NCI-H748 (cell line): ENCODE results near the gene ERRFI1.
A peak's percentile ranks its signal among the peaks of the same experiment; 100 is the strongest.

ENCODE experiments used
- DNase-seq: peaks from one replicate; lab custom pipeline; 2025; ENCODE audit not compliant: unreplicated experiment; lab: John Stamatoyannopoulos, UW

ERRFI1 gene

DNA sequence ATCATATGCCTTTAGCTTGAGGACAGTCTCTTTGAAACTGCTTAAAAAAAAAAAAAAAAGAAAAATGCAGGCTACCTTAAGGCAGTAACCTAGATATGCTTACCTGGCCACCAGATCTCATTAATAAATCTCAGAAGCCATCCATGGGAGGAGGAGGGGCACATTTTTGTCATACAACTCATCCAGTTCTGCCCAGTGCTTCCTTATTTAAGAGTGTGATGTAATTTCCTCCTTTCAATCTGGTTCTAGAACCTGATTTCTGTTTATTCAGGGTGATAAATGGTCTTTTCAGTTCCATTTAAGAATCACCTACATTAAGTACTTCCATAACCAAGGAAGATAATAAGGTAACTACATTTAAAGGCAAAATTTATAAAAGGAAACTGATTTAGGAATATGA is 6.1 kb downstream of the ERRFI1 start:
- DNase-seq, result no peak

DNA sequence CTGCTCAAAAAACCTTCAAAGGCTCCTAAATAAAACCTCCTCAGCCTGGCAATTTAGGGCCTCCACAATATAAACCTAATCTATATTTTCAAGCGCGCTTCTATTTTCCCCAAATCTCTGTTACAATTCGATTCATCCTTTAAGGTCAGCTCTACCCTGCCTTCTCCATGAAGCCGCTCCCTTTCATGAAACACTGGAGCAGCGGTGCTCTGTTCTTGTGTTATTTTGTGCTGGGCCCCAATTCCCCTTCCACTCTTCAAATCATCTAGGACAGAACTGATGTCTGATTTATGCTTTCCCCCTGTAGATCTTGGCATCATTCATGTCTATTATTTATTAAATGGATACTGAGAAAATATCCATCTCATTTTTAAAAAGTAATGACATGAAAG is 6.9 kb downstream of the ERRFI1 start:
- DNase-seq, result no peak

DNA sequence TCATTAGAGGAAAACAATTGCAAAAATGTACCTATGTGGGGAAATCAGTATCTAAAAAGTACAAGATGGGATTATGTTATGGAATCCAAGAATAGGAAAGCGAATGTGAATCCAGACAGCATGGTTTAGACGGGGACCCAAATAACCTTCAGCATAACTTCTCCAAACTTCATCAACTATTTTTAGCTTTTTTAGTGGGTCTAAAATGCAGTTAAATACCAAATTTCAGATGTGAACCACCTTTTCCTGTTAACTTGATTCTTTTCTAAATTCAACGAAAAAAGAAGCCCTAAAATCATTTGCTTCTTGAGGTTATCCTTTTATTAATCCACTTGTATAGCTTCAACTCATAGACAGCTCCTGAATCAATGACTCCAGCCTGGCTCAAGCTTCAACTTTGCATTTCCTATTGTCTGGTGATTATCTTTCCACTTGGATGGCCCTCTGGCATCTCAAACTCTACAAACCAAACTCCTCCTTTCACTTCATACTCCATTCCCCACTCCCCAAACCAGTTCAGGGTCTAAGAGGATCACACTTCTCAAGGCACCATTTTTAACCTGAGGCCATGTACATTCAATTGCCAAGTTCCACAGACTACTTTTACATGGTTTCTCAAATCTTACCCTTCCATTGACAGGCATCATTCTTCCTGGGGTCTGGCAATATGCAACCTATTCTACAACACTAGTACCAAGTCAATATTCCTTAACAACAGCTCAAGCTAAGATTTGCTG is 7.4 kb downstream of the ERRFI1 start:
- no peak for DNase-seq

- DNase-seq, result no peak
These were observed 8.5 kb downstream of the ERRFI1 start for GRCh38 chr1:8017495-8018197.

- no peak for DNase-seq
These were observed 9.2 kb downstream of the ERRFI1 start for GRCh38 chr1:8016895-8017241.

- DNase-seq, result no peak
These were observed 9.8 kb downstream of the ERRFI1 start for GRCh38 chr1:8016210-8016894.

DNA sequence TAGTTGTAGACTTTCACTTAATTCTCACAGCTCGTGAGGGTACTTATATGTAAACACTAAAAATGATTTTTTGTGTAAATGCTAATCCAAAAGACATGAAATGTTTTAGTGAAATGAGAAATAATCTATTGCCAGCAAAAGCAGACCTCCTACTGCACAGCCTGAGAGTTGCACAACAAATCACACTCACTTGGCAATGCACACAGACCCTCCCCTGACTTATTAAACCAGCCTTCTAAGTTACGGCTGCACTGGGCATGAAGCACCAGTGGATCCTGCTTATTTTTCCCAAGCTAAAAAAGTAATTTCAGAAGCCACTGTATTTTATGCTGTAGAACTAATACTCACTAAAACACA is 10.3 kb downstream of the ERRFI1 start:
- no peak for DNase-seq

- DNase-seq, result peak; percentile 47
These were observed 10.9 kb downstream of the ERRFI1 start for GRCh38 chr1:8015036-8015808.

DNA sequence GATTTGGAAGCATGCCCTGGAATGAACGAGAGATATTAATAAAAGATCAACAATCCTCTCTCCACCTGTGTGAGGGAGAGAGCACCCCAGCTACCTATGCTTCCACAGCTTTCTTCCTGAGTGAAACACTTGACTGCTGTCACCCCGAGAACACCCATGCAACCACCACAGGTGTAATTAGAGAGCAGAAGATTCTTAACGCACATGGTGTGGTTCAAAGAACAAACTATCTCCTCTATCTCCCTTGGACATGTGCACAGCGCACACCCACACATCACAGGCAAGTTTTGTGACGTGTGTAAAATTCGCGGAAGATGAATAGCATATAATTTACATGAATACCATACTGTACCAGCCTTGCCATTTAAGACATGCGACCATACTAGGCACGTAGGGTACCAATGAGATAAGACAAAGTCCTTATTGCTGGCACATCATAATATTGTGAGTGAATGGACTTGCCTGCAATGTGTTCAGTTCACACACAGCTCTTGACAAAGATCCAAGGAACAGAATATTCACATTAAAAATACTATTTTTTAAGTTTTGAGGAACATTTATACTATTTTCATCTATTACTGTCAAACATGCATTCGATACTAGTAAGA is 11.6 kb downstream of the ERRFI1 start:
- DNase-seq, result no peak

DNA sequence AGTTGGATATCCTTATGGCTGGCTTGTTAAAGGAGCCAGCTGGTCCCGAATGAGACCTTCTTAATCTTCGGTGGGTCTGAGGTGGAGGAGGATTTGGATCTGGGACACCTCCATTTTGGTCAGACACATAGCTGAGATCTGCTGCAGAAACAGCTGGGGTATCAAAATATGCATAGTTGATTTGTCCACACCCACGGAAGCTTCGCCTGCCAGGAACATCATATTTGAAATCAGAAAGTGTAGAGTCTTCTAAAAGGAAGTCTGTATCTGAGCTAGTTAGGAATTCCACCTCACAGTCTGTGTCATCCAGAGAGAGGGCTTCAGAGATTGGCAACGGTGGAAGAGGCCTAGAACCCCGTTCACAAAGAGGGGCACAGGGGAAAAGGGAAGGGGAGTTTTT is 12.3 kb downstream of the ERRFI1 start:
- no peak for DNase-seq

GRCh38 chr1:8013399-8013798 is 12.7 kb downstream of the ERRFI1 start:
- DNase-seq, result no peak

DNA sequence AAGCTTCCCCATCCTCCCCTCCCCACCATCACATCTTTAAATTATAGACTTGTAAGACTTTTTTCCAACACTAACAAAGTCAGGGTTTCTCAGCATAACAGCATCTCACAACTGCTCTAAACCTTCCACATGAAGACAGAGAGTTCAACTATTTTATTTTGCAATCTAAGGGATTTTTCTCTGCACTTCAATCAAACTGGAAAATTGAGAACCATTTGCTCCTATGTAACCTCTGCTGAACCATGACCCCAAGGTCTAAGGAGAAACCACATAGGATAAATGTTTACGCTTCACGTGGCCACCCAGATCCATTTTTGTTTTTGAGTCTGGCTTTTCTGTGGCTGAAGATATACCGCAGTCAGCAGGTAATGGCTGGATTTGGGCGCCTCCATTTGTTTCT is 13.2 kb downstream of the ERRFI1 start:
- DNase-seq, result no peak

- no peak for DNase-seq
These were observed 13.9 kb downstream of the ERRFI1 start for GRCh38 chr1:8011923-8012858.

DNA sequence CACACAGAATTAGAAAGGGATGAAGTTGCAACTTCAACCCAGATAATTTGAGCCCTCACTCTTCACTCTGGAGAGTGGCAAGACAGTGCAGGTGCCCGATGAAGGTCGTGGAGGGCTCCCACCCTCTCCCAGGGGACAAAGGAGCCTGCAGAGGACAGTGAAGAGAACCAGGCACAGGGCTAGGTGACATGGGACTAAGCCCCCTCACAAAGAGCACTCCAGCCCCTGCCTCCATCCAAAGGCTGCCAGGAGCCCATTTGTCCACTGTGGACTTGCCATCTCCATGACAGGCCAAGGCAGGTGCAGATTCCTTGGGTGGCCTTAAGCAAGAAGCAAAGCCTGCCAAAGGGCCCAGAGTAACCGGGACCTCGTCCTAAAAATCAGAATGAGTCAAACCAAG is 15.1 kb downstream of the ERRFI1 start:
- DNase-seq, result no peak

GRCh38 chr1:8010080-8010664 is 15.9 kb downstream of the ERRFI1 start:
- DNase-seq, result no peak

GRCh38 chr1:8009043-8010002 is 16.8 kb downstream of the ERRFI1 start:
- no peak for DNase-seq

DNA sequence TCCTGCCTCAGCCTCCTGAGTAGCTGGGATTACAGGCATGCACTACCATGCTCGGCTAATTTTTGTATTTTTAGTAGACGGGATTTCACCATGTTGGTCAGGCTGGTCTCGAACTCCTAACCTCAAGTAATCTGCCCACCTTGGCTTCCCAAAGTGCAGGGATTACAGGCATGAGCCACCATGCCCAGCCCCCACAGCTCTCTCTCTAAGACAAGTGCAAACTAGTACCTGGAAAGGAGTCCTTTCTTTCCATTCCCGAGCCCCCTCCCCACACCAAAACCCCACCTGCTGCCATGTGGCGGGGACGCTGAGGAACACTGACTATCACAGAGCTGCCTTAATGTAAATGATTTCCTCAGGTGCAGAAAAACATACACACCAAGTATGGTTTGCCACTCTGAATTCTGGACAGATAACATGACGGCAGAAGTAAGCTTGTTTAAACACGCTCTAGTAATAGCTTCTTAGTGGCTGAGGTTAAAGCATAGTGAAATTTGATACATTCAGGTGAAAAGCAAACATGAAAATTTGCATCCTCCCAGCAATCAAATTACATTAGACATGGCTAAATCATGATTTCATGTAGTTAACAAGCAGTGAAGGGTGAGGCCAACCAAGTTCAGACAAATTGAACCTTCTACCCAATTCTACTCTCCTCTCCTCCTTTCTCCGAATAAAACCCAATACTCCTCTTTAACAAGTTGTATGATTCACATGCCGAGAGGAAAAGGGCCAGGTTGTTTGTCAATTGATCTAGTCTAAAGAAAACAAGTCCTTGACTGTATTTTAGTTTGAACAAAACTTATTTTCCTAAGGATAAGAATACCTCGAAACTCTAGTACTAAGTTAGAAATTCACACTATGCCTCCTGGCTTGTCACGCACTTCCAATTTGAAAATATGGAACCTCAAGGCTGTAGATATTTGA is 19.8 kb downstream of the ERRFI1 start:
- peak; percentile 90 for DNase-seq
